Measurements from ENCODE around the gene ZNF385B.
A peak's percentile ranks its signal among the peaks of the same experiment; 100 is the strongest.

The ZNF385B gene

GRCh38 chr2:179467960-179468359, 393.5 kb downstream of the ZNF385B start:
- Histone ChIP-seq H3K18ac (ENCODE audit: low read depth in 1 of 2, low read length in 2 of 2) (no peak overlapping the region), H2AK5ac (ENCODE audit: low read length, severe bottlenecking) (no peak overlapping the region), H2AFZ (ENCODE audit: low read depth, low read length) (no peak overlapping the region), H3K4ac (ENCODE audit: low read depth in 1 of 2, low read length in 2 of 2) (peak overlapping the region in 1 of 2 experiments; percentile 28), H4K8ac (ENCODE audit: low read length) (no peak overlapping the region), H2BK15ac (ENCODE audit: low read depth, poor library complexity, severe bottlenecking) (no peak overlapping the region), H3K4me3 (ENCODE audit: insufficient read depth in 1 of 2, low read depth in 1 of 2, low read length in 2 of 2) (no peak overlapping the region), H3K36me3 (ENCODE audit: control insufficient read depth in 1 of 2, insufficient read depth in 2 of 2, low read depth in 1 of 2, low read length in 2 of 2) (no peaks in the 10 kb centered on the region), H3K14ac (ENCODE audit: low read length in 2 of 2) (no peak overlapping the region), H2BK120ac (ENCODE audit: low read depth, low read length) (no peak overlapping the region), H3K27ac (ENCODE audit: low read length, poor library complexity, severe bottlenecking) (no peak overlapping the region), H3K27me3 (ENCODE audit: control insufficient read depth in 1 of 2, insufficient read depth in 1 of 2, low read length in 2 of 2) (no peaks in the 10 kb centered on the region), H4K91ac (ENCODE audit: low read length) (no peak overlapping the region), H3K9ac (ENCODE audit: low read length) (no peak overlapping the region), H3K23ac (ENCODE audit: low read length in 2 of 2) (no peak overlapping the region), H3K4me1 (ENCODE audit: control insufficient read depth, insufficient read depth, low read depth, low read length) (no peaks in the 10 kb centered on the region), H3K79me1 (replicated peaks; ENCODE audit: low read length, poor library complexity, severe bottlenecking) (no peaks in the 10 kb centered on the region), H2BK12ac (ENCODE audit: low read length in 2 of 2) (no peak overlapping the region), H2BK5ac (ENCODE audit: low read depth, low read length, poor library complexity, severe bottlenecking) (no peak overlapping the region), H3K9me3 (ENCODE audit: control insufficient read depth, low read length) (peaks cover 6% of the 10 kb centered on the region), H3K4me2 (ENCODE audit: low read length, poor library complexity, severe bottlenecking) (no peak overlapping the region)
- 100% methylated on average over 1 of the region's 1 CpG for WGBS
- DNase-seq = no peak

GRCh38 chr2:179467111-179467510, 394.3 kb downstream of the ZNF385B start:
- H4K91ac ChIP-seq (ENCODE audit: low read length) = no peak overlapping the region
- no peak overlapping the region for H3K27ac ChIP-seq (ENCODE audit: low read length, poor library complexity, severe bottlenecking)
- DNase-seq = no peak
- H2BK120ac ChIP-seq (ENCODE audit: low read depth, low read length) = no peak overlapping the region
- no peaks in the 10 kb centered on the region for H3K79me1 ChIP-seq (replicated peaks; ENCODE audit: low read length, poor library complexity, severe bottlenecking)
- H3K4me1 ChIP-seq (ENCODE audit: control insufficient read depth, insufficient read depth, low read depth, low read length) = no peaks in the 10 kb centered on the region
- H4K8ac ChIP-seq (ENCODE audit: low read length) = no peak overlapping the region
- H3K9me3 ChIP-seq (ENCODE audit: control insufficient read depth, low read length) = peaks cover 13% of the 10 kb centered on the region
- no peak overlapping the region for H3K9ac ChIP-seq (ENCODE audit: low read length)
- H3K27me3 ChIP-seq (ENCODE audit: control insufficient read depth in 1 of 2, insufficient read depth in 1 of 2, low read length in 2 of 2) = no peaks in the 10 kb centered on the region
- H2AK5ac ChIP-seq (ENCODE audit: low read length, severe bottlenecking) = no peak overlapping the region
- H3K14ac ChIP-seq (ENCODE audit: low read length in 2 of 2) = no peak overlapping the region
- no peaks in the 10 kb centered on the region for H3K36me3 ChIP-seq (ENCODE audit: control insufficient read depth in 1 of 2, insufficient read depth in 2 of 2, low read depth in 1 of 2, low read length in 2 of 2)
- H2AFZ ChIP-seq (ENCODE audit: low read depth, low read length) = no peak overlapping the region
- H2BK12ac ChIP-seq (ENCODE audit: low read length in 2 of 2) = no peak overlapping the region
- H3K23ac ChIP-seq (ENCODE audit: low read length in 2 of 2) = no peak overlapping the region
- H2BK5ac ChIP-seq (ENCODE audit: low read depth, low read length, poor library complexity, severe bottlenecking) = no peak overlapping the region
- no peak overlapping the region for H3K4me2 ChIP-seq (ENCODE audit: low read length, poor library complexity, severe bottlenecking)
- H2BK15ac ChIP-seq (ENCODE audit: low read depth, poor library complexity, severe bottlenecking) = no peak overlapping the region
- H3K4me3 ChIP-seq (ENCODE audit: insufficient read depth in 1 of 2, low read depth in 1 of 2, low read length in 2 of 2) = no peak overlapping the region
- H3K4ac ChIP-seq (ENCODE audit: low read depth in 1 of 2, low read length in 2 of 2) = no peak overlapping the region
- no peak overlapping the region for H3K18ac ChIP-seq (ENCODE audit: low read depth in 1 of 2, low read length in 2 of 2)

GRCh38 chr2:179461420-179461819, 400.0 kb downstream of the ZNF385B start:
- no peaks in the 10 kb centered on the region for H3K79me1 ChIP-seq (replicated peaks; ENCODE audit: low read length, poor library complexity, severe bottlenecking)
- no peak overlapping the region for H2BK12ac ChIP-seq (ENCODE audit: low read length in 2 of 2)
- no peak overlapping the region for H2BK120ac ChIP-seq (ENCODE audit: low read depth, low read length)
- H3K36me3 ChIP-seq (ENCODE audit: control insufficient read depth in 1 of 2, insufficient read depth in 2 of 2, low read depth in 1 of 2, low read length in 2 of 2) = no peaks in the 10 kb centered on the region
- H3K9me3 ChIP-seq (ENCODE audit: control insufficient read depth, low read length) = peaks cover 40% of the 10 kb centered on the region
- peak overlapping the region in 1 of 2 experiments; percentile 28 for H3K4me3 ChIP-seq (ENCODE audit: insufficient read depth in 1 of 2, low read depth in 1 of 2, low read length in 2 of 2)
- no peak overlapping the region for H3K4ac ChIP-seq (ENCODE audit: low read depth in 1 of 2, low read length in 2 of 2)
- no peak for DNase-seq
- no peak overlapping the region for H2BK5ac ChIP-seq (ENCODE audit: low read depth, low read length, poor library complexity, severe bottlenecking)
- H3K23ac ChIP-seq (ENCODE audit: low read length in 2 of 2) = no peak overlapping the region
- peak overlapping the region; percentile 62 for H3K9ac ChIP-seq (ENCODE audit: low read length)
- H2AFZ ChIP-seq (ENCODE audit: low read depth, low read length) = no peak overlapping the region
- H4K91ac ChIP-seq (ENCODE audit: low read length) = no peak overlapping the region
- H3K27me3 ChIP-seq (ENCODE audit: control insufficient read depth in 1 of 2, insufficient read depth in 1 of 2, low read length in 2 of 2) = no peaks in the 10 kb centered on the region
- H3K27ac ChIP-seq (ENCODE audit: low read length, poor library complexity, severe bottlenecking) = peak overlapping the region; percentile 87
- H3K4me2 ChIP-seq (ENCODE audit: low read length, poor library complexity, severe bottlenecking) = no peak overlapping the region
- no peak overlapping the region for H2BK15ac ChIP-seq (ENCODE audit: low read depth, poor library complexity, severe bottlenecking)
- H4K8ac ChIP-seq (ENCODE audit: low read length) = no peak overlapping the region
- H3K14ac ChIP-seq (ENCODE audit: low read length in 2 of 2) = no peak overlapping the region
- H3K4me1 ChIP-seq (ENCODE audit: control insufficient read depth, insufficient read depth, low read depth, low read length) = no peaks in the 10 kb centered on the region
- no peak overlapping the region for H2AK5ac ChIP-seq (ENCODE audit: low read length, severe bottlenecking)
- peak overlapping the region in 1 of 2 experiments; percentile 37 for H3K18ac ChIP-seq (ENCODE audit: low read depth in 1 of 2, low read length in 2 of 2)

GRCh38 chr2:179460181-179460929, 401.1 kb downstream of the ZNF385B start:
- H3K4me3 ChIP-seq (ENCODE audit: insufficient read depth in 1 of 2, low read depth in 1 of 2, low read length in 2 of 2) = peak overlapping the region in 1 of 2 experiments; percentile 28
- H2BK5ac ChIP-seq (ENCODE audit: low read depth, low read length, poor library complexity, severe bottlenecking) = peak overlapping the region; percentile 3
- 14% methylated on average over 3 of the region's 4 CpGs for WGBS
- DNase-seq = peak; percentile 97
- no peak overlapping the region for H2AK5ac ChIP-seq (ENCODE audit: low read length, severe bottlenecking)
- no peaks in the 10 kb centered on the region for H3K4me1 ChIP-seq (ENCODE audit: control insufficient read depth, insufficient read depth, low read depth, low read length)
- H3K27ac ChIP-seq (ENCODE audit: low read length, poor library complexity, severe bottlenecking) = peak overlapping the region; percentile 87
- no peak overlapping the region for H2BK15ac ChIP-seq (ENCODE audit: low read depth, poor library complexity, severe bottlenecking)
- no peak overlapping the region for H3K4ac ChIP-seq (ENCODE audit: low read depth in 1 of 2, low read length in 2 of 2)
- H2BK12ac ChIP-seq (ENCODE audit: low read length in 2 of 2) = no peak overlapping the region
- H4K91ac ChIP-seq (ENCODE audit: low read length) = no peak overlapping the region
- H3K36me3 ChIP-seq (ENCODE audit: control insufficient read depth in 1 of 2, insufficient read depth in 2 of 2, low read depth in 1 of 2, low read length in 2 of 2) = no peaks in the 10 kb centered on the region
- H2AFZ ChIP-seq (ENCODE audit: low read depth, low read length) = no peak overlapping the region
- peaks cover 40% of the 10 kb centered on the region for H3K9me3 ChIP-seq (ENCODE audit: control insufficient read depth, low read length)
- H3K27me3 ChIP-seq (ENCODE audit: control insufficient read depth in 1 of 2, insufficient read depth in 1 of 2, low read length in 2 of 2) = no peaks in the 10 kb centered on the region
- no peak overlapping the region for H3K4me2 ChIP-seq (ENCODE audit: low read length, poor library complexity, severe bottlenecking)
- H3K23ac ChIP-seq (ENCODE audit: low read length in 2 of 2) = no peak overlapping the region
- H3K79me1 ChIP-seq (replicated peaks; ENCODE audit: low read length, poor library complexity, severe bottlenecking) = no peaks in the 10 kb centered on the region
- H3K9ac ChIP-seq (ENCODE audit: low read length) = peak overlapping the region; percentile 88
- H3K18ac ChIP-seq (ENCODE audit: low read depth in 1 of 2, low read length in 2 of 2) = peak overlapping the region; percentile 21 to 64
- no peak overlapping the region for H2BK120ac ChIP-seq (ENCODE audit: low read depth, low read length)
- no peak overlapping the region for H3K14ac ChIP-seq (ENCODE audit: low read length in 2 of 2)
- H4K8ac ChIP-seq (ENCODE audit: low read length) = no peak overlapping the region
